Keratinocyte (primary cell): ENCODE measurements around the gene ZBTB4. TPM values are rescaled to one million over a fixed set of nuclear protein-coding genes. Genes with fewer than 3 reads are reported as not detected.

Source experiments
- DNase-seq: peaks from one replicate; pipeline ENCODE4 v3.0.0-alpha.2; 2011; ENCODE audit warnings: low read depth, missing footprints, low spot score
- FAIRE-seq: peaks from 2 replicates; lab custom pipeline; 2011; peaks lifted over from hg19 to GRCh38; lab: Jason Lieb, UNC
- H2AFZ ChIP-seq: 2 replicates; pipeline ENCODE4 v1.6.0; 2012; ENCODE audit warnings: low read length, control low read depth, inconsistent platforms; ENCODE audit not compliant: control insufficient read depth
- H3K27ac ChIP-seq: 2 replicates; pipeline ENCODE4 v1.5.1; 2011; ENCODE audit warnings: low read length; ENCODE audit not compliant: control insufficient read depth, insufficient read depth
- H3K27me3 ChIP-seq: 3 replicates; pipeline ENCODE4 v1.6.0; 2011; ENCODE audit warnings: low read length; ENCODE audit not compliant: control insufficient read depth, insufficient read depth; ENCODE audit errors: extremely low read depth
- H3K36me3 ChIP-seq, 2 experiments: 2 replicates in 1 of 2; 3 replicates in 1 of 2; pipeline ENCODE4 v1.5.1; 2011; ENCODE audit warnings: low read length in 2 of 2, mild to moderate bottlenecking in 1 of 2; ENCODE audit not compliant: control insufficient read depth in 2 of 2, insufficient read depth in 2 of 2; ENCODE audit errors: extremely low read depth in 1 of 2
- H3K4me1 ChIP-seq: 3 replicates; pipeline ENCODE4 v1.5.1; 2011; ENCODE audit warnings: low read length; ENCODE audit not compliant: control insufficient read depth, insufficient read depth; ENCODE audit errors: extremely low read depth
- H3K4me2 ChIP-seq: 3 replicates; pipeline ENCODE4 v1.6.0; 2011; ENCODE audit warnings: low read depth, low read length; ENCODE audit not compliant: control insufficient read depth, insufficient read depth; ENCODE audit errors: extremely low read depth
- H3K4me3 ChIP-seq, 3 experiments: fragments of 200-600 bp in 1 of 3; sonication (generic) in 1 of 3; 2 replicates in 2 of 3; 3 replicates in 1 of 3; pipeline ENCODE4 v1.5.1; 2011 to 2016; ENCODE audit warnings: low read length in 3 of 3, mild to moderate bottlenecking in 3 of 3, control low read depth in 2 of 3, inconsistent platforms in 1 of 3, low read depth in 1 of 3, mixed read lengths in 1 of 3, mixed run types in 1 of 3, moderate library complexity in 1 of 3; ENCODE audit not compliant: control insufficient read depth in 2 of 3, insufficient read depth in 2 of 3; ENCODE audit errors: extremely low read depth in 1 of 3
- H3K79me2 ChIP-seq: 2 replicates; pipeline ENCODE4 v1.6.0; 2012; ENCODE audit warnings: low read length; ENCODE audit not compliant: control insufficient read depth, insufficient read depth
- H3K9ac ChIP-seq: 3 replicates; pipeline ENCODE4 v1.6.0; 2011; ENCODE audit warnings: low read length; ENCODE audit not compliant: control insufficient read depth, insufficient read depth; ENCODE audit errors: extremely low read depth
- H3K9me1 ChIP-seq: 3 replicates; pipeline ENCODE4 v1.6.0; 2011; ENCODE audit warnings: low read length; ENCODE audit not compliant: control insufficient read depth, insufficient read depth; ENCODE audit errors: extremely low read depth
- H3K9me3 ChIP-seq: 2 replicates; pipeline ENCODE4 v1.5.1; 2012; ENCODE audit warnings: low read depth, low read length; ENCODE audit not compliant: control insufficient read depth
- H4K20me1 ChIP-seq: 3 replicates; pipeline ENCODE4 v1.6.0; 2011; ENCODE audit warnings: low read length; ENCODE audit not compliant: control insufficient read depth, insufficient read depth; ENCODE audit errors: extremely low read depth
- CTCF ChIP-seq, 3 experiments: IDR thresholded peaks in 1 of 3; conservative IDR thresholded peaks in 1 of 3; optimal IDR thresholded peaks in 1 of 3; 2 replicates in 2 of 3; 3 replicates in 1 of 3; pipeline versions ENCODE3 to v1.5.1; 2011; ENCODE audit warnings: low read length in 3 of 3, mild to moderate bottlenecking in 3 of 3, moderate library complexity in 2 of 3, control low read depth in 1 of 3, inconsistent platforms in 1 of 3; ENCODE audit not compliant: insufficient read depth in 2 of 3; ENCODE audit errors: extremely low read depth in 1 of 3
- EZH2 ChIP-seq: IDR thresholded peaks from one replicate; pipeline ENCODE4 v1.6.1; 2012; ENCODE audit warnings: inconsistent platforms, mild to moderate bottlenecking, low read length, moderate library complexity
- dilution Hi-C: fragments of 300-500 bp; cut with MboI; formaldehyde crosslinking; loops from one replicate; pipeline ENCODE4 v1.7.0; 2020; ENCODE audit warnings: low sequenced_read_pairs; ENCODE audit not compliant: extremely low pct_ligation_motif_present
- polyA plus RNA-seq, 5 experiments: library from polyadenylated mRNA; depleted of rRNA in 3 of 5; stranded (reverse) in 3 of 5; stranded (forward) in 1 of 5; unstranded in 1 of 5; fragments of >200 nt; gene quantifications; 1 replicate in 1 of 5; 2 replicates in 3 of 5; 3 replicates in 1 of 5; pipeline versions ENCODE4 v1.2.1 to v1.2.3, GENCODE V29; 2011 to 2012; ENCODE audit warnings: missing spikeins in 2 of 5, low read depth in 1 of 5, low replicate concordance in 1 of 5

The ZBTB4 gene
- polyA plus RNA-seq, 1 donor (not counting 4 experiments of a cell fraction or from before 2014, with no cell fraction given) = 20.9 TPM

- Histone ChIP-seq H3K79me2 (no peaks in the 10 kb centered on the region), H3K9me1 (no peaks in the 10 kb centered on the region), H4K20me1 (no peaks in the 10 kb centered on the region), H3K4me2 (no peak overlapping the region), H3K4me1 (peaks cover 8% of the 10 kb centered on the region), H3K36me3 (peaks cover 0 to 5% of the 10 kb centered on the region in 2 experiments), H3K4me3 (no peak overlapping the region), H2AFZ (no peak overlapping the region), H3K9ac (no peak overlapping the region), H3K27ac (no peak overlapping the region), H3K9me3 (no peaks in the 10 kb centered on the region), H3K27me3 (no peaks in the 10 kb centered on the region)
- TF ChIP-seq CTCF (optimal IDR thresholded peaks at IDR 0.05 in 1 of 3, IDR thresholded peaks at IDR 0.05 in 1 of 3, conservative IDR thresholded peaks at IDR 0.05 in 1 of 3; ENCODE audit: extremely low read depth in 1 of 3, insufficient read depth in 2 of 3, low read length in 3 of 3) (no peak), EZH2 (no peak)
- FAIRE-seq (no peak), DNase-seq (no peak)
- dilution Hi-C loops = no loop called here
These were observed 68.6 kb downstream of the ZBTB4 start for GRCh38 chr17:7410634-7411426.

GRCh38 chr17:7409716-7410115 lies 69.7 kb downstream of the ZBTB4 start:
- no peaks in the 10 kb centered on the region for H3K9me1 ChIP-seq
- H3K36me3 ChIP-seq = peaks cover 0 to 4% of the 10 kb centered on the region in 2 experiments
- no peak overlapping the region for H3K9ac ChIP-seq
- H3K4me3 ChIP-seq = no peak overlapping the region
- no peak overlapping the region for H2AFZ ChIP-seq
- no peaks in the 10 kb centered on the region for H3K27me3 ChIP-seq
- H3K9me3 ChIP-seq = no peaks in the 10 kb centered on the region
- DNase-seq = no peak
- TF ChIP-seq CTCF (optimal IDR thresholded peaks at IDR 0.05 in 1 of 3, IDR thresholded peaks at IDR 0.05 in 1 of 3, conservative IDR thresholded peaks at IDR 0.05 in 1 of 3; ENCODE audit: extremely low read depth in 1 of 3, insufficient read depth in 2 of 3, low read length in 3 of 3) (no peak), EZH2 (no peak)
- no peak overlapping the region for H3K4me2 ChIP-seq
- dilution Hi-C loops = no loop called here
- peaks cover 16% of the 10 kb centered on the region for H3K4me1 ChIP-seq
- no peaks in the 10 kb centered on the region for H3K79me2 ChIP-seq
- no peak overlapping the region for H3K27ac ChIP-seq
- no peak for FAIRE-seq
- no peaks in the 10 kb centered on the region for H4K20me1 ChIP-seq

Other genes with a start within 250 kb of the ZBTB4 start
- gene DVL2, start 245.1 kb downstream of the ZBTB4 start, polyA plus RNA-seq = 3.7 to 6.3 TPM (median 4.7 TPM) in 3 replicates
- 52.8 to 61.6 TPM (median 55.3 TPM) in 3 replicates for gene PHF23, start 240.2 kb downstream of the ZBTB4 start, polyA plus RNA-seq
- gene GABARAP, start 237.2 kb downstream of the ZBTB4 start, polyA plus RNA-seq = 271 to 416 TPM (median 391 TPM) in 3 replicates
- gene CTDNEP1, start 227.9 kb downstream of the ZBTB4 start, polyA plus RNA-seq = 60.8 to 143 TPM (median 66.2 TPM) in 3 replicates
- 19.4 to 24.9 TPM (median 21.4 TPM) in 3 replicates for gene ELP5, start 227.4 kb downstream of the ZBTB4 start, polyA plus RNA-seq
- 6.3 to 9.0 TPM (median 6.8 TPM) in 3 replicates for gene CLDN7, start 217.2 kb downstream of the ZBTB4 start, polyA plus RNA-seq
- 0.05 TPM in 1 of 3 replicates, not detected in the others for gene SLC2A4, start 197.9 kb downstream of the ZBTB4 start, polyA plus RNA-seq
- 0.01 to 0.05 TPM (median 0.05 TPM) in 3 replicates for gene YBX2, start 185.0 kb downstream of the ZBTB4 start, polyA plus RNA-seq
- 769 to 1,493 TPM (median 948 TPM) in 3 replicates for gene EIF5A, start 172.0 kb downstream of the ZBTB4 start, polyA plus RNA-seq
- 20.7 to 54.1 TPM (median 24.7 TPM) in 3 replicates for gene GPS2, start 164.3 kb downstream of the ZBTB4 start, polyA plus RNA-seq
- 11.3 to 18.9 TPM (median 13.5 TPM) in 3 replicates for gene NEURL4, start 150.3 kb downstream of the ZBTB4 start, polyA plus RNA-seq
- gene ACAP1, start 143.1 kb downstream of the ZBTB4 start, polyA plus RNA-seq = 0.33 to 3.1 TPM (median 1.7 TPM) in 3 replicates
- gene KCTD11, start 127.5 kb downstream of the ZBTB4 start, polyA plus RNA-seq = 17.5 to 33.7 TPM (median 18.5 TPM) in 3 replicates
- not detected in 3 replicates for gene TMEM95, start 124.5 kb downstream of the ZBTB4 start, polyA plus RNA-seq
- 10.6 to 15.8 TPM (median 12.1 TPM) in 3 replicates for gene TNK1, start 98.5 kb downstream of the ZBTB4 start, polyA plus RNA-seq
- gene PLSCR3, start 85.1 kb downstream of the ZBTB4 start, polyA plus RNA-seq = 30.5 to 82.8 TPM (median 36.9 TPM) in 3 replicates
- gene TMEM256, start 75.5 kb downstream of the ZBTB4 start, polyA plus RNA-seq = 68.1 to 131 TPM (median 90.1 TPM) in 3 replicates
- 2.5 to 4.9 TPM (median 4.8 TPM) in 3 replicates for gene NLGN2, start 71.8 kb downstream of the ZBTB4 start, polyA plus RNA-seq
- not detected in 3 replicates for gene SPEM1, start 59.3 kb downstream of the ZBTB4 start, polyA plus RNA-seq
- gene SPEM2, start 54.0 kb downstream of the ZBTB4 start, polyA plus RNA-seq = not detected in 3 replicates
- not detected in 3 replicates for gene SPEM3, start 50.8 kb downstream of the ZBTB4 start, polyA plus RNA-seq
- gene TMEM102, start 44.2 kb downstream of the ZBTB4 start, polyA plus RNA-seq = 6.8 to 10.0 TPM (median 9.1 TPM) in 3 replicates
- 27.4 to 46.9 TPM (median 30.4 TPM) in 3 replicates for gene FGF11, start 40.1 kb downstream of the ZBTB4 start, polyA plus RNA-seq
- 13.1 to 51.3 TPM (median 22.0 TPM) in 3 replicates for gene CHRNB1, start 34.6 kb downstream of the ZBTB4 start, polyA plus RNA-seq
- gene SLC35G6, start 1.8 kb upstream of the ZBTB4 start, polyA plus RNA-seq = not detected in 3 replicates
- gene POLR2A, start 4.7 kb upstream of the ZBTB4 start, polyA plus RNA-seq = 8.3 to 24.3 TPM (median 17.5 TPM) in 3 replicates
- 0.39 to 1.5 TPM (median 1.0 TPM) in 3 replicates for gene TNFSF12, start 69.4 kb upstream of the ZBTB4 start, polyA plus RNA-seq
- gene TNFSF13, start 79.1 kb upstream of the ZBTB4 start, polyA plus RNA-seq = 2.4 to 5.7 TPM (median 3.9 TPM) in 3 replicates
- 98.9 to 110 TPM (median 99.1 TPM) in 3 replicates for gene SENP3, start 82.3 kb upstream of the ZBTB4 start, polyA plus RNA-seq
- gene CD68, start 100.0 kb upstream of the ZBTB4 start, polyA plus RNA-seq = 12.2 to 26.6 TPM (median 14.0 TPM) in 3 replicates
- gene MPDU1, start 104.2 kb upstream of the ZBTB4 start, polyA plus RNA-seq = 57.8 to 71.5 TPM (median 63.0 TPM) in 3 replicates
- 85.7 to 111 TPM (median 86.2 TPM) in 3 replicates for gene SOX15, start 110.5 kb upstream of the ZBTB4 start, polyA plus RNA-seq
- gene FXR2, start 135.3 kb upstream of the ZBTB4 start, polyA plus RNA-seq = 30.6 to 44.3 TPM (median 32.2 TPM) in 3 replicates
- gene SAT2, start 148.2 kb upstream of the ZBTB4 start, polyA plus RNA-seq = 23.5 to 26.9 TPM (median 25.8 TPM) in 3 replicates
- gene SHBG, start 150.5 kb upstream of the ZBTB4 start, polyA plus RNA-seq = 0.14 to 0.44 TPM (median 0.23 TPM) in 3 replicates
- gene ATP1B2, start 171.3 kb upstream of the ZBTB4 start, polyA plus RNA-seq = not detected in 3 replicates
- 14.3 to 60.6 TPM (median 22.0 TPM) in 3 replicates for gene TP53, start 207.9 kb upstream of the ZBTB4 start, polyA plus RNA-seq
- 7.7 to 10.6 TPM (median 8.2 TPM) in 3 replicates for gene WRAP53, start 208.8 kb upstream of the ZBTB4 start, polyA plus RNA-seq
- gene EFNB3, start 225.6 kb upstream of the ZBTB4 start, polyA plus RNA-seq = 3.1 to 4.1 TPM (median 3.1 TPM) in 3 replicates
- 0.13 to 0.36 TPM (median 0.13 TPM) in 3 replicates for gene DNAH2, start 238.1 kb upstream of the ZBTB4 start, polyA plus RNA-seq